ENCODE results near the gene SHBG.

DNA sequence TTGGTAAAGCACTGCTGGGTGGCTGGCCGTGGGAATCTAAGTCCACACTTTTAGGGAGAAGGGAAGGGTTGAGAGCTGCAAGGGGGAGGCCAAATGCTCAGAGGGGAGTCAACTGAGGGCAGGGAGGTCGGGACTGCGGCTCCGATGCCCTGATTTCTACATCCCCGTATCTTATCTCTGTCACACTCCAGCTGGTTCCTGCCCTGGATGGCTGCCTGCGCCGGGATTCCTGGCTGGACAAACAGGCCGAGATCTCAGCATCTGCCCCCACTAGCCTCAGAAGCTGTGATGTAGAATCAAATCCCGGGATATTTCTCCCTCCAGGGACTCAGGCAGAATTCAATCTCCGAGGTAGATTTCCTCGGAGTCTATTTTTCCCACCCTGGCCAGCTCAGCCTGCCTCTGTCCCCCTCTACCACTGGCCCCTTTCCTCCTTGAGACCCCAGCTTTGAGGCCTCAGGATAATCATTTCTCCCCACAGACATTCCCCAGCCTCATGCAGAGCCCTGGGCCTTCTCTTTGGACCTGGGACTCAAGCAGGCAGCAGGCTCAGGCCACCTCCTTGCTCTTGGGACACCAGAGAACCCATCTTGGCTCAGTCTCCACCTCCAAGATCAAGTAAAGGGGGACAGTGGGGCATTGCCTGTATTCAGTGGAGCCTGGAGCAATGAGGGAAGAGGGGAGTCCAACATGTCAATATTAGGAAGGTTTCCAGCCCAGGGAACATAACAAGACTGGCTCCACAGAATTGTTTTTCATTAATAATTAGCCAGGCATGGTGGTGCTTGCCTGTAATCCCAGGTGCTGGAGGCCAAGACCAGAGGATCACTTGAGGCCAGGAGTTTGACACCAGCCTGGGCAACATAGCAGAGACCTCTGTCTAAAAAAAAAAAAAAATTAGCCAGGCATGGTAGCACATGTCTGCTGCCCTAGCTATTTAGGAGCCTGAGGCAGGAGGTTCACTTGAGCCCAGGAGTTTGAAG, 1.8 kb downstream of the SHBG start:
- TF ChIP-seq KDM5A (IDR thresholded peaks at IDR 0.05; ENCODE audit: low read length) (no peak), GABPA (IDR thresholded peaks at IDR 0.05; ENCODE audit: borderline replicate concordance, insufficient read depth, low read length) (no peak), EZH2 (IDR thresholded peaks at IDR 0.05; ENCODE audit: low read depth, low read length, severe bottlenecking) (no peak), CBX5 (IDR thresholded peaks at IDR 0.05; ENCODE audit: low read depth, low read length) (no peak), PHF8 (conservative IDR thresholded peaks at IDR 0.05; ENCODE audit: low read depth, low read length) (no peak)
- TF ChIP-seq, protein P1, sequence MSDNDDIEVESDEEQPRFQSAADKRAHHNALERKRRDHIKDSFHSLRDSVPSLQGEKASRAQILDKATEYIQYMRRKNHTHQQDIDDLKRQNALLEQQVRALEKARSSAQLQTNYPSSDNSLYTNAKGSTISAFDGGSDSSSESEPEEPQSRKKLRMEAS (IDR thresholded peaks at IDR 0.05): no peak
